Gastroesophageal sphincter (tissue), 4 donors: Measurements from ENCODE around the gene DUS3L. TPM values are rescaled to one million over a fixed set of nuclear protein-coding genes. Genes with fewer than 3 reads are reported as not detected.

ENCODE experiments used
- ATAC-seq: fragments of 150-250 bp; one replicate; pipeline ENCODE4 v1.9.1; 2016; ENCODE audit warnings: mild to moderate bottlenecking, moderate library complexity
- H3K27ac ChIP-seq, 4 donors: fragments of 200-600 bp; sonication (generic) in 3 of 4; 1 replicate in 3 of 4; 2 replicates in 1 of 4; pipeline ENCODE4 v1.5.1; 2016 to 2019
- H3K27me3 ChIP-seq: fragments of 200-600 bp; sonication (generic); one replicate; pipeline ENCODE4 v1.5.1; 2019
- H3K36me3 ChIP-seq, 2 donors: fragments of 200-600 bp; sonication (generic); one replicate each; pipeline ENCODE4 v1.5.1; 2019; ENCODE audit warnings: control low read depth in 1 of 2
- H3K4me1 ChIP-seq, 3 donors: fragments of 200-600 bp; sonication (generic); 1 replicate in 2 of 3; 2 replicates in 1 of 3; pipeline ENCODE4 v1.5.1; 2016 to 2019; ENCODE audit warnings: control low read depth in 2 of 3
- H3K4me3 ChIP-seq, 2 donors: fragments of 200-600 bp; sonication (generic); one replicate each; pipeline ENCODE4 v1.5.1; 2019; ENCODE audit warnings: mild to moderate bottlenecking in 1 of 2, moderate library complexity in 1 of 2
- H3K9me3 ChIP-seq, 3 donors: fragments of 200-600 bp; sonication (generic); one replicate each; pipeline ENCODE4 v1.5.1; 2017 to 2019; ENCODE audit warnings: control low read depth in 2 of 3
- CTCF ChIP-seq, 4 experiments: fragments of 200-600 bp in 2 of 4; fragments of 450-650 bp in 2 of 4; sonication (generic) in 1 of 4; IDR thresholded peaks; one replicate each; pipeline ENCODE4 v1.5.1; 2017 to 2019; ENCODE audit warnings: antibody characterized with exemption in 4 of 4, mild to moderate bottlenecking in 2 of 4, moderate library complexity in 2 of 4
- EP300 ChIP-seq: sonication (generic); formaldehyde crosslinking; IDR thresholded peaks from one replicate; pipeline ENCODE4 v1.6.1; 2017; ENCODE audit warnings: antibody characterized with exemption, mild to moderate bottlenecking
- POLR2A ChIP-seq, 2 donors: fragments of 450-650 bp; IDR thresholded peaks; one replicate each; pipeline ENCODE4 v1.6.1; 2017; ENCODE audit warnings: antibody characterized with exemption in 2 of 2, mild to moderate bottlenecking in 2 of 2, moderate library complexity in 1 of 2
- POLR2AphosphoS5 ChIP-seq: sonication (generic); formaldehyde crosslinking; IDR thresholded peaks from one replicate; pipeline ENCODE4 v1.6.1; 2017; ENCODE audit warnings: antibody characterized with exemption
- WGBS, 2 donors: methylation state at CpG; one replicate each; pipeline ENCODE4 v1.1.5; 2018; ENCODE audit warnings: low coverage in 1 of 2; 5-methylcytosine and 5-hydroxymethylcytosine counted together
- total RNA-seq, 4 donors: library from RNA; depleted of rRNA; stranded (reverse); fragments of >200 nt; gene quantifications; one replicate each; pipeline ENCODE4 v1.1.0, GENCODE V29; 2016

Gene DUS3L
- total RNA-seq, 4 donors from 2014 or later = 14.1 to 39.4 (median 22.6) TPM

DNA sequence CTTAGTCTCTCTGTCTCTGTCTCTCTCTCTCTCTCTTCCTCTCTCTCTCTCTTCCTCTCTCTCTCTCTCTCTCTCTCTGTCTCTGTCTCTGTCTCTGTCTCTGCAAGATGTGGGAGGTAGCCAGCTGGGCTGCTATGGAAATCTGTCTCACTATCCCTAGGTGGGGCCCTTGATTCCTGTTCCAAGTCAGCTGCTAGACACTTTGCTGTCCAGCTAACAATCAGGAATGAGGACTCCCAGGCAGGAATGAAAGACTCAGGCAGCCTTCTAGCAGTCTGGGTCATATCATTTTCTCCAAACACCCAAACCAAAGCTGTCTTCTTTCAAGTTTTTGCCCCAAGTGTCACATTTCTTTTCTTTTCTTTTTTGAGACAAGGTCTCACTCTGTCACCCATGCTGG is 47.3 kb downstream of the DUS3L start:
- no peak for ATAC-seq
- Histone ChIP-seq H3K27ac (no peak overlapping the region), H3K27me3 (peaks cover 40% of the 10 kb centered on the region), H3K4me3 (no peak overlapping the region), H3K4me1 (no peaks in the 10 kb centered on the region), H3K36me3 (no peaks in the 10 kb centered on the region), H3K9me3 (no peaks in the 10 kb centered on the region)
- TF ChIP-seq POLR2AphosphoS5 = no peak
- no peak for TF ChIP-seq EP300
- TF ChIP-seq POLR2A (IDR thresholded peaks at IDR 0.05) = no peak

- H3K36me3 ChIP-seq = no peaks in the 10 kb centered on the region
- 81 to 90% methylated on average over 19 of the region's 19 CpGs for WGBS, 2 donors
- no peak overlapping the region for H3K27ac ChIP-seq
- H3K4me1 ChIP-seq = no peaks in the 10 kb centered on the region
- peaks cover 27% of the 10 kb centered on the region for H3K27me3 ChIP-seq
- no peak for ATAC-seq
- H3K9me3 ChIP-seq = no peaks in the 10 kb centered on the region
- TF ChIP-seq EP300 (no peak), POLR2A (IDR thresholded peaks at IDR 0.05) (no peak), CTCF (IDR thresholded peaks at IDR 0.05) (no peak), POLR2AphosphoS5 (no peak)
- H3K4me3 ChIP-seq = no peak overlapping the region
Measured at GRCh38 chr19:5742051-5742450, 48.9 kb downstream of the DUS3L start.

DNA sequence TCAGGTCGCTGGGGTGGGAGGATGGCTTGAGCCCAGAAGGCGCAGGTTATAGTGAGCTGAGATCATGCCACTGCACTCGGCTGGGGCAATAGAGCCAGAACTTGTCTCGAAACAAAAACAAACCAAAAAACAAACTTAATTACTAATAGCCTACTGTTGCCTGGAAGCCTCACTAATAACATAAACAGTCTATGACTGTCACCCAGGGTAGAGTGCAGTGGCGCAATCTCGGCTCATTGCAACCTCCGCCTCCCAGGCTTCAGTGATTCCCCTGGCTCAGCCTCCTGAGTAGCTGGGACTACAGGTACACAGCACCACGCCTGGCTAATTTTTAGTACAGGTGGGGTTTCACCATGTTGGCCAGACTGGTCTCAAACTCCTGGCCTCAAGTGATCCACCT is 52.5 kb downstream of the DUS3L start:
- Histone ChIP-seq H3K9me3 (no peaks in the 10 kb centered on the region), H3K36me3 (no peaks in the 10 kb centered on the region), H3K27ac (no peak overlapping the region), H3K4me3 (no peak overlapping the region), H3K4me1 (no peaks in the 10 kb centered on the region), H3K27me3 (peaks cover 9% of the 10 kb centered on the region)
- TF ChIP-seq POLR2A (IDR thresholded peaks at IDR 0.05) = no peak
- TF ChIP-seq EP300 = no peak
- no peak for TF ChIP-seq POLR2AphosphoS5
- TF ChIP-seq CTCF (IDR thresholded peaks at IDR 0.05) = no peak
- WGBS, 2 donors = 62 to 80% methylated on average over 4 of the region's 8 CpGs
- ATAC-seq = no peak

Other genes starting within 250 kb of the DUS3L start
- under 1 TPM; 0.35 to 0.64 (median 0.44) TPM for gene TINCR, start 223.2 kb downstream of the DUS3L start, total RNA-seq
- 10 to 100 TPM; 25.3 to 81.6 (median 41.6) TPM for gene SAFB2, start 168.4 kb downstream of the DUS3L start, total RNA-seq
- gene SAFB, start 168.1 kb downstream of the DUS3L start, total RNA-seq = 10 to 100 TPM; 39.7 to 73.6 (median 65.2) TPM
- 10 to 100 TPM; 29.7 to 60.6 (median 50.7) TPM for gene MICOS13, start 110.6 kb downstream of the DUS3L start, total RNA-seq
- 10 to 100 TPM; 11.2 to 22.9 (median 18.9) TPM for gene HSD11B1L, start 110.1 kb downstream of the DUS3L start, total RNA-seq
- 1,000 to 10,000 TPM in 1 of 4 donors, 100 to 1,000 TPM in 3; 393 to 1,204 (median 723) TPM for gene RPL36, start 100.9 kb downstream of the DUS3L start, total RNA-seq
- gene LONP1, start 71.0 kb downstream of the DUS3L start, total RNA-seq = 10 to 100 TPM; 44.5 to 73.2 (median 64.1) TPM
- gene CATSPERD, start 70.5 kb downstream of the DUS3L start, total RNA-seq = under 1 TPM in 2 of 4 donors, not detected in 2; 0.27 to 0.47 TPM
- gene PRR22, start 6.4 kb downstream of the DUS3L start, total RNA-seq = under 1 TPM in 1 of 4 donors, not detected in 3; 0.40 TPM
- 10 to 100 TPM in 2 of 4 donors, 1 to 10 TPM in 2; 3.6 to 27.2 (median 14.6) TPM for gene NRTN, start 13.9 kb upstream of the DUS3L start, total RNA-seq
- gene FUT6, start 48.5 kb upstream of the DUS3L start, total RNA-seq = 1 to 10 TPM in 1 of 4 donors, not detected in 3; 3.0 TPM
- 1 to 10 TPM in 2 of 4 donors, under 1 TPM in 1, not detected in 1; 0.12 to 4.8 (median 4.5) TPM for gene FUT3, start 60.3 kb upstream of the DUS3L start, total RNA-seq
- not detected for gene FUT5, start 79.4 kb upstream of the DUS3L start, total RNA-seq
- 100 to 1,000 TPM; 244 to 299 (median 265) TPM for gene NDUFA11, start 112.6 kb upstream of the DUS3L start, total RNA-seq
- gene VMAC, start 113.7 kb upstream of the DUS3L start, total RNA-seq = 1 to 10 TPM; 5.0 to 9.3 (median 8.0) TPM
- 10 to 100 TPM in 3 of 4 donors, 1 to 10 TPM in 1; 10.0 to 19.6 (median 15.2) TPM for gene CAPS, start 123.1 kb upstream of the DUS3L start, total RNA-seq
- gene RANBP3, start 187.0 kb upstream of the DUS3L start, total RNA-seq = 100 to 1,000 TPM in 2 of 4 donors, 10 to 100 TPM in 2; 87.0 to 125 (median 104) TPM